ENCODE results near the gene VRK2.

The VRK2 gene

GRCh38 chr2:58197894-58198293 is 151.3 kb downstream of the VRK2 start:
- Histone ChIP-seq H3K27me3 (ENCODE audit: control insufficient read depth, insufficient read depth, low read length) (no peaks in the 10 kb centered on the region), H3K36me3 (ENCODE audit: control insufficient read depth, insufficient read depth, low read length) (peaks cover 80% of the 10 kb centered on the region), H3K4me1 (ENCODE audit: control insufficient read depth, insufficient read depth, low read length) (no peaks in the 10 kb centered on the region), H3K9ac (ENCODE audit: low read depth, low read length) (no peak overlapping the region), H3K4me3 (ENCODE audit: low read depth, low read length) (no peak overlapping the region), H3K27ac (ENCODE audit: low read depth, low read length) (no peak overlapping the region), H3K9me3 (ENCODE audit: control insufficient read depth, insufficient read depth, low read length) (no peaks in the 10 kb centered on the region)

GRCh38 chr2:58202404-58202803 is 155.8 kb downstream of the VRK2 start:
- no peak overlapping the region for H3K9ac ChIP-seq (ENCODE audit: low read depth, low read length)
- no peaks in the 10 kb centered on the region for H3K9me3 ChIP-seq (ENCODE audit: control insufficient read depth, insufficient read depth, low read length)
- H3K27ac ChIP-seq (ENCODE audit: low read depth, low read length): no peak overlapping the region
- H3K4me1 ChIP-seq (ENCODE audit: control insufficient read depth, insufficient read depth, low read length): peaks cover 10% of the 10 kb centered on the region
- H3K36me3 ChIP-seq (ENCODE audit: control insufficient read depth, insufficient read depth, low read length): peaks cover 72% of the 10 kb centered on the region
- H3K27me3 ChIP-seq (ENCODE audit: control insufficient read depth, insufficient read depth, low read length): no peaks in the 10 kb centered on the region
- no peak overlapping the region for H3K4me3 ChIP-seq (ENCODE audit: low read depth, low read length)

DNA sequence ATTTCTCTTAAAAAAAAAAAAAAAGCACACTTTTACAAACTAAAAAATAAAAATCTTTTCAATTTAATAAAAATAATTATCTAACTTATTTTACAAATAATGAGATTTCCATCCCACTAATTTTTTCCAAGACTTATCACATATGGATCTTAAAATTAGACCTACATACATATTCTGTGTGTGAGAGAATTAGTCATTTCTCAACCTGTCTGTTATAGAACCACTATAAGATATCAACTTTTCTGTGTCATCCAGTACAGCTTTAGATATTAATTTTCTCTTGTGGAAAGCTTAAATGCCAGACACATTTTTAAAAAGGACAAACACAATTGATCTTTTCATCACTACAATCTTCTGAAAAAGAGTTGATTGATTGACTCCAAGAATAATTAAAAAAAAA is 156.4 kb downstream of the VRK2 start:
- H3K27me3 ChIP-seq (ENCODE audit: control insufficient read depth, insufficient read depth, low read length): no peaks in the 10 kb centered on the region
- H3K9me3 ChIP-seq (ENCODE audit: control insufficient read depth, insufficient read depth, low read length): no peaks in the 10 kb centered on the region
- H3K4me1 ChIP-seq (ENCODE audit: control insufficient read depth, insufficient read depth, low read length): peaks cover 15% of the 10 kb centered on the region
- no peak overlapping the region for H3K27ac ChIP-seq (ENCODE audit: low read depth, low read length)
- no peak overlapping the region for H3K9ac ChIP-seq (ENCODE audit: low read depth, low read length)
- peaks cover 66% of the 10 kb centered on the region for H3K36me3 ChIP-seq (ENCODE audit: control insufficient read depth, insufficient read depth, low read length)
- no peak overlapping the region for H3K4me3 ChIP-seq (ENCODE audit: low read depth, low read length)

GRCh38 chr2:58204195-58204959 is 157.8 kb downstream of the VRK2 start:
- H3K27me3 ChIP-seq (ENCODE audit: control insufficient read depth, insufficient read depth, low read length): no peaks in the 10 kb centered on the region
- peaks cover 62% of the 10 kb centered on the region for H3K36me3 ChIP-seq (ENCODE audit: control insufficient read depth, insufficient read depth, low read length)
- H3K27ac ChIP-seq (ENCODE audit: low read depth, low read length): no peak overlapping the region
- H3K9me3 ChIP-seq (ENCODE audit: control insufficient read depth, insufficient read depth, low read length): no peaks in the 10 kb centered on the region
- peaks cover 23% of the 10 kb centered on the region for H3K4me1 ChIP-seq (ENCODE audit: control insufficient read depth, insufficient read depth, low read length)
- H3K4me3 ChIP-seq (ENCODE audit: low read depth, low read length): no peak overlapping the region
- no peak overlapping the region for H3K9ac ChIP-seq (ENCODE audit: low read depth, low read length)

- H3K27ac ChIP-seq (ENCODE audit: low read depth, low read length): peak overlapping the region; percentile 74
- H3K36me3 ChIP-seq (ENCODE audit: control insufficient read depth, insufficient read depth, low read length): peaks cover 62% of the 10 kb centered on the region
- H3K4me3 ChIP-seq (ENCODE audit: low read depth, low read length): 0 out of 2 replicates have a peak overlapping the region, but pooled peaks have one; percentile 2
- H3K27me3 ChIP-seq (ENCODE audit: control insufficient read depth, insufficient read depth, low read length): no peaks in the 10 kb centered on the region
- H3K9me3 ChIP-seq (ENCODE audit: control insufficient read depth, insufficient read depth, low read length): peaks cover 4% of the 10 kb centered on the region
- H3K9ac ChIP-seq (ENCODE audit: low read depth, low read length): no peak overlapping the region; the same call in 1 of the 2 replicates
- H3K4me1 ChIP-seq (ENCODE audit: control insufficient read depth, insufficient read depth, low read length): peaks cover 23% of the 10 kb centered on the region
Observed at GRCh38 chr2:58206785-58207184, 160.2 kb downstream of the VRK2 start.

DNA sequence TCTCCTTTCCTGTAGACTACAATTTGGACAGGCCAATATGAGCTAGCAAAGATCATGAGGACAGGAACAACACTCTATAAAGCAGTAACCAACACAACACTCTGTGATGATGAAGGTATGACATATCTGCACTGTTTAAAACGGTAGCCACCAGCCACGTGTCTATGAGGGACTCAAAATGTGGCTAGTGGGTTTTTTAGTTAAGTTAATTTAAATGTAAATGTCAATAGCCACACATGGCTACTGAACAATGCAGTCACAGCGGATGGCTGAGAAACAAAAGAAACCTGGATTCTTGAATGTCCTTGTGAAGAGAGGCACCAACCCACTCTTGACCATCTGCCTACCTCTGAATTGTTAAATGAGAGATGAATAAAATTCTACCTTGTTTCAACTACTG is 160.6 kb downstream of the VRK2 start:
- Histone ChIP-seq H3K4me1 (ENCODE audit: control insufficient read depth, insufficient read depth, low read length) (peaks cover 23% of the 10 kb centered on the region), H3K4me3 (ENCODE audit: low read depth, low read length) (0 out of 2 replicates have a peak overlapping the region, but pooled peaks have one; percentile 2), H3K9me3 (ENCODE audit: control insufficient read depth, insufficient read depth, low read length) (peaks cover 4% of the 10 kb centered on the region), H3K9ac (ENCODE audit: low read depth, low read length) (no peak overlapping the region; the same call in 1 of the 2 replicates), H3K36me3 (ENCODE audit: control insufficient read depth, insufficient read depth, low read length) (peaks cover 60% of the 10 kb centered on the region), H3K27me3 (ENCODE audit: control insufficient read depth, insufficient read depth, low read length) (no peaks in the 10 kb centered on the region), H3K27ac (ENCODE audit: low read depth, low read length) (peak overlapping the region; percentile 74)

Data from HUES48 (cell line).